Measurements from ENCODE around the gene FGF12. TPM values are rescaled to one million over a fixed set of nuclear protein-coding genes. Genes with fewer than 3 reads are reported as not detected.

The FGF12 gene
- total RNA-seq, 1 donor, result under 0.01 TPM

Other genes with a start within 250 kb of the FGF12 start
- 8.7 TPM for gene MB21D2, start 190.3 kb upstream of the FGF12 start, total RNA-seq